Stimulated activated CD4-positive, alpha-beta T cell treated with anti-CD3 and anti-CD28 coated beads, Interleukin-4, amount 100 ng/mL, for 48 hours (primary cell): ENCODE measurements around the gene PTCD2.
"Not testable (repeated sequence)": the region's sequence is repeated elsewhere in the genome, so short reads cannot be mapped to it uniquely, and the experiment has no call there.

ENCODE experiments used
- DNase-seq, 2 donors: peaks; one replicate each; pipeline ENCODE4 v3.0.0-alpha.2; 2020; ENCODE audit warnings: low read depth in 2 of 2

The PTCD2 gene

GRCh38 chr5:72379936-72380335, 59.8 kb downstream of the PTCD2 start:
- no peak for DNase-seq

- no peak for DNase-seq
Measured at GRCh38 chr5:72380492-72381274, 60.5 kb downstream of the PTCD2 start.

DNA sequence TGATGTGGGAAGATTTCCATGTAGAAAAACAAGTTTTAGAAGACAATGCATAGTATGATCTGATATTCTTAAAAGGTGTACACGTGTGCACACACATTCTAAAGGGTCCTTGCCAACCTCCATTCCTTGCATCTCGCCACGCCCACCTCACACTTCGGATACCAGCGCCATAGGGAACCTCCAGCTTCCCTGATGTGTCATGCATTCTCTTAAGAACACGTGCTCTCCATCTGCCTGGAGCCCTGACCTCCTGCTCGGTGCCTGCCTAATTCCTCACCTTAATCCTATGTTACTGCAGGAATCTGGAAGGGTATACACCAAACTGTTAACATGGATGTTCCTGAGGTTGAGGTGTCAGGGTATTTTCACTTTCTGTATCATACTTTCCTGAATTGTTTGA, 63.1 kb downstream of the PTCD2 start:
- DNase-seq: no peak

GRCh38 chr5:72383726-72384125, 63.6 kb downstream of the PTCD2 start:
- DNase-seq: no peak

DNA sequence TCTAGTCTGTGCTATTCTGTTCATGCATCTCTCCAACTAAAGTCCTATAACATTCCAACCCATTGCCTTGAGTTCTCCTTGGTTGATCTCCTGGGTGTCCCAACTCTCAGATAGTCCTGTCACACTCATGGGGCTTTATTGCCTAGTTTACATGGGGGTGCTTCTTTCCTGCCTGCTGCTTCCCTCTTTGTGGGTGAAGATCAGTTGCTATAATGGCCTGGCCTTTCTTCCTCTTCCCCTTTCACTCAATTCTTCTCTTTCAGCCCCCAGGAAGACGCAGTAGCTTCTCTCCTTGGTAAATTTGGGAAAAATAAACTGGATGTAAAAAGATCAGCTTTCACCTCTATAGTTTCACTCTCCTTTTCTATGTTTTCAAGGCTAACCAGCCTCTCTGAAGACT, 66.5 kb downstream of the PTCD2 start:
- DNase-seq: no peak

- no peak for DNase-seq
Measured at GRCh38 chr5:72387985-72388384, 67.8 kb downstream of the PTCD2 start.

DNA sequence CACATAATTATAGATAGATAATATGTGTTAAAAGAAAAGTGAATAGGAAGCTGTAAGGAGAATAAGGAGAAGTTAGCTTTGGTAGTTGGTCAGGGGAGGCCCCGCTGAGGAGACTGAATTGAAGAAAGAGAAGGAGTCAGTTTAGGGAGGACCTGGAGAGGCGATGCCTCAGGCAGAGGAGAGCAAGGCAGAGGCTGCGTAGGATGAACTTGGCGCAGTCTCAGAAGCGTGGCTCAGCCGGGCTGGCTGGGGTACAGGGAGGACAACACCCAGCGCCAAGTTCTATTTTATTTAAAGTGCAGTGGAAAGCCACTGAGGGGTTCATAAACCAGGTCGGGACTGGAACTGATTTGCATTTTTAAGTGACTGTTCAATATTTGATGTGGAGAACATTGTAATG, 68.5 kb downstream of the PTCD2 start:
- DNase-seq: no peak

DNA sequence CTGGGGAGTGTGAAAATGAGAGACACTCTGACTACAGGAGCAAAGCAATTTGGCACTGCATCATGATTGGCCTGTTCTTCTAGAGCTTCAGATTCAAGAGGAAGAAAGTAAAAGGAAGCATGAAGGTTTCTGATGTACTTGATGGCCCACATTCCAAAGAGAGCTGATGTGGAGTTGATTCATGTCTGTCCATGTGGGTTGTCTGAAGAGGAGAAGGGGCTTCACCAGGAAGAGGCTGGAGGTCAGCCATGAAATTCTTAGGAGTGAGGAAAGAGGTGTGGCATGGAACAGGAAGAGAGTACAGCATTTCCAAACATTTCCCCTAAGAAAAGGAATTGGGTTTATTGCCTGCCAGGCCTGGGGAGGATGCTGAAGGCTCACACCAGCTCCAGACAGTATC, 70.7 kb downstream of the PTCD2 start:
- no peak for DNase-seq

DNA sequence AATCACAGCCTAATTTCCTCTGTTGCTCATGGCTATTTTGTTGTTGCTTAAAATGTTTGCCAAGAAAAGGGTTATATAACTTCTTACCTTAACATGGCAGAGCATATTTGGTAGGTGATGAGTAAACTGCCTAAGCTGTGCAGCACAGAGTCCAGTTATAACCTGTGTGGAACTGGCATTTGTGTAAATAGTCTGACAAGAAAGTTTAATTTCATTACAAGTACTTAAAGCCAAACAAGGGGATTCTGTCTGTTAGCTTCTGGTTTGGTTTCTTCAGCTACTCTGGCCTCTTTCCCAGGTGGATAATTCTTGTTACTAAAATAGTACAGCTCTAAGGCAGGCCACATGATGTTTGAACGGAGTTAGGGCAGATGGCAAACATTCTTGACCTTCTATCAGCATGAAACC, 72.2 kb downstream of the PTCD2 start:
- DNase-seq: no peak

DNA sequence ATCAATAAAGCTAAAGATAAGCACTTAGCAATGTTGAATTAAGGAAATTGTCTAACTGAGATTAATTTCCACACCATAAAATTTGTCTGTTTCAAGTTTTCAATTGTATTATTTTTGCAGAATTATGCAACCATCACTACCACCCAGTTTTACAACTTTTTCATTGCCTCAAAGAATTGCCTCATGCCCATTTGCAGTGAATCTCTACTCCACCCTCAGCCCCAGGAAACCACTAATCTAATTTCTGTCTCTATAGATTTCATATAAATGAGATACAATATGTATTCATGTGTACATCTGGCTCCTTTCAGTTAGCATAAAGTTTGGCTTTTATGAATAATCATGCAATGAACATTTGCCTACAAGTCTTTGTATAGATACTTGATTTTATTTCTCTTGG, 72.9 kb downstream of the PTCD2 start:
- DNase-seq: no peak

DNA sequence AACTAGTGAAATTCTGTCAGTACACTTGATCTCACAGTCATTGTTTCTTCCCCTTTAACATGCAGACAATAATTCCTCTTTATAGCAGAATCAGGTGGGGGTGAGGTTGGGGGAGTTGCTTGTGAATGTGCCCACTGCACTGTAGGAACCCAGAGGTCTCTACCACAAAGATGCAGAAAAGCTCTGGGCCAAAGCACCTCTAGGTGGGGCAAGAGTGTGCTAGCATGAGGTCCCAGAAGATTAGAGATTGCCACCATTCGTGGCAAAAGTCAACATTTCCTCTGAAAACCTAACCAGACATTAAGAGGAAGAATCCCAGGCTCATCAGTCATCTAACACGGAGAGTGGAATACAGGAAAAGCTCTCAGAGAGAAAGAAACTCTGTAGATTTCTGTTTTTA, 74.5 kb downstream of the PTCD2 start:
- DNase-seq: no peak

GRCh38 chr5:72397836-72398235, 77.7 kb downstream of the PTCD2 start:
- no peak for DNase-seq

- DNase-seq: no peak
Measured at GRCh38 chr5:72400950-72401349, 80.8 kb downstream of the PTCD2 start.

DNA sequence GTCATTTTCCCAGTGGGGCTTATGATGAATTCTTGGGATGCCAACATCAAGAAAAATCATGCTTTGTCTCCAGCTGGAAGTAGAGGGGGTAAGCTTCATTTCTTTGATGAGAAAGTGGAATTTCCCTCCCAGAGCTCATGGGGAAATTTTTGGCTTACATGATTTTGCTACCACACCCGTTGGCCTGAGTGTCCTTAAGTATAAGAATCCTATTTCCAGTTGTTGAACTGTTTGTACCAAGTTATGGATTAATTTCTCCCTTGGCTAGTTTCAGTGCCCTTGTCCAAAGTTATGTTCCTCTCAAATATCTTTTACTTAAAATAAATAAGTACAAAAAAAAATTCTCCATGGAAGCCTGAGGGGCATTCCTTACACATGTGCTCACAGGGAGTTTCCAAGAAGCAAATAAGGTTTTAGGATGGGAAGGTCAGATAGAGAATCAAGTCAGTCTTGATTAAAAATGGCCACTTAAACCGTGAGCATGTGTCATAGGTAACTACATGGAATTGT, 82.3 kb downstream of the PTCD2 start:
- no peak for DNase-seq

DNA sequence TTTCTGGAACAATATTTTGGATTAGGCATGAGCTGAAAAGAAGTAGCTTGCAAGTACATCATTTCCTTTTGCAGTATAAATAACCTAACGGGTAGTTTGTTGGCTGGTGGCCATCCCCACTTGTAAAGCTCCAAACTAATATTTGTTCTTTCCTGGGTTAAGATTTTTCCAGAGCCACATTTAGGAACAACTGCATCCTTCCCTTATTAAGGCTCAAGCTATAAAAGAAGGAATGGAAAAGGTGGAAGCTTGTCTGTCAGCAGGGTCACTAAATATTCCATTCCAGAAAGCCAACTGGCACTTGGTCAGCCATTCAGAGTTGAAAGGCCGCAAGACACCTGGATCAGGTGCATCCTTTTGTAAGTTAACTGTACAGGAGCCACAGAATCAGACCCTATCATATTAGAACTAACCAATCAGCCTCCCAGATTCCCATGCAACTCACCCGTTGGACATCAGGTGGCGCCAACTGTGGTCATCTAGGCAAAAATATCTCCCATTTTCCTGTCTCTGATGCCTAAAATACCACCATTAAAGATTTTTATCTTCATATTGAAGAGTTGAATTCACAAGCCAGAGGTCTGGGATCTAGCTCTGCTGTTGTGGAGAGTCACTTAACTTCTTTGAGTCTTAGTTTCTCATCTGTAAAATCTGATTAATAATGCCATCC, 82.9 kb downstream of the PTCD2 start:
- no peak for DNase-seq

- DNase-seq: not testable (repeated sequence)
Measured at GRCh38 chr5:72404771-72405170, 84.6 kb downstream of the PTCD2 start.

DNA sequence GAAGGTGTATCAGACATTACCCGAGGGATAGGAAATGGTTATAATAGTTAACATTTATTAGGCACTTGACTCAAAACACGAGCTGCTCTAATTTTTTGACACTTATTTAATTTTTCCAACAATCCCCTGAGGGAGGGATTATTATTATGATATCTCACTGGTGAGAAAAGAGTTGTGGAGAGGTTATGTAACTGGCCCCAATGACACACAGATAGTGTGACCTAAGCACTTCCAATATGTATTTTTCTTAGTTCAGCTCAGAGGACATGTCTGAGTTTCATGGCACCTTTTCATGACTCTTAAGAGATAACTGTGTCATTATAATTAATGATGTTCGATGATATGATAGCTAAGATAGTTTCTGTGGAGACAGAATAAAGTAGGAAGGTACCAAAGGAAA, 86.9 kb downstream of the PTCD2 start:
- DNase-seq: no peak

DNA sequence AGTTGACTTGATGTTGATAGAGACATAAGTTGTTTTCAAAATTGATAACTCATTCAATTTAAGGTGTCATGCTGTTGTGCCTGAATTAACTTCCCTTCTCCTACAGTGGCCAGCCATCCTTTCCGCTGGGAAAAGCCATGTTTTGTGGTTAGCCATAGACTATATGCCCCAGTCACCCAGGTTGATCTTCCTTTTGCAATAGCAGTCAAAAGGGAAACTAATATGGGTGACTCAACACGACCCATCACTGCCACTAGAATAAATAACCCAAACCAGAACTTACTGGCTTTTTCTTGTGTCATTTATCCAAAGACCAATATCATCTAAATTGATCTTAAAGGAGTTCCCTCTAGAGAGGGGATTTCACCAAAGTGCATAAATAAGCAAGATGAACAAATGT, 87.4 kb downstream of the PTCD2 start:
- DNase-seq: no peak

- no peak for DNase-seq
Measured at GRCh38 chr5:72408127-72408526, 88.0 kb downstream of the PTCD2 start.

DNA sequence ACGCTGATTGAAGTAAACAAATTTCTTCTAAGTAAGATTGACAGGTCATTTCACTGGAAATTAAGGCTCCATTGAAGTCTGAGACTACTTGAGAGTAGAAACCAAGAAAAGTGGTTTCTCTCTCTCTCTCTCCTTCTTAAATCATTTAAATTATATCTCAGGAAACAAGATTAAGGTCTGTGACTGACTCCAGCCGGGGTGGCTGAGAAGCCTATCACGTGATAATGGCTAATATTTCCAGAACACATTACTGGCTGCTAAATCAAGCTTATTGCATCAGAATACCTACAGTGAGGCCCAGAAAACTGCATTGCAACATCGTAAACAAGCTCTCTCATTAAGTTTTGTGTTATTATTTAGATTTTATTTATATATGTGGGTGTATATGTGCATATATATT, 88.4 kb downstream of the PTCD2 start:
- DNase-seq: no peak

DNA sequence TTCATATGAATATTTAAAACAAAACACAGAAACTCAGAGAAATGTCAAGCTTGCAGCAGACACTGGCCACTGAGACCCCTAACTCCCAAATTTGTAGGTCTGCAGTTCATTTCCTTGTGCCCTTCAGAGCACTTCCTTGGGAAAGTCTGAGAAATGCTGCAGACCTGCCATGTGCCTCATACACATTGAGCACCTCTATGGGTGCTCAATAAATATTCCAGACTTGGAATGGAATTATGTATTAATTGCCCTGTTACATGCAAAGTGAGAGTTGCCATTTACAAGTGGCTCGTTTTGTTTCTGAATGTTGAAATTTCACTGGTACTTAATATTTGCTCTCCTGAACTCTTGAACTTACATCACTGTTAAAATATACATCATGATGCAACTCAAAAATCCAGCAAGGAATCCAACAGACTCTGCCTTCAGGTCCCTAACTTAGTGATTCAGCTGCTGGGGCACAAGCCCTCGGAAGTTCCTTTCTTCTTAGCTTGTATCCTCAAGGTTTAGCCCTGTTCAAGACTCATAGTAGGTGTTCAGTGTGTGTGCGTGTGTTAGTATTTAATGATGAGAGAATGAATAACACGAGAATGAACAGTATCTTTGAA, 90.6 kb downstream of the PTCD2 start:
- no peak for DNase-seq

GRCh38 chr5:72412283-72413055, 92.3 kb downstream of the PTCD2 start:
- no peak for DNase-seq
